PC-3 (cell line): Measurements from ENCODE around the gene UBXN1.

Source experiments
- CTCF ChIP-seq: fragments of 300-600 bp; sonication (generic); conservative IDR thresholded peaks from 2 replicates; pipeline ENCODE4 v1.5.1; 2017; ENCODE audit warnings: antibody characterized with exemption, low read depth, mild to moderate bottlenecking, low read length
- EZH2 ChIP-seq: fragments of 300-600 bp; sonication (generic); IDR thresholded peaks from one replicate; pipeline ENCODE4 v1.6.1; 2017; ENCODE audit warnings: antibody characterized with exemption, mild to moderate bottlenecking, low read length; ENCODE audit not compliant: unreplicated experiment
- EZH2phosphoT487 ChIP-seq: fragments of 300-600 bp; sonication (generic); IDR thresholded peaks from 2 replicates; pipeline ENCODE4 v1.6.1; 2018; ENCODE audit warnings: mild to moderate bottlenecking, antibody characterized with exemption, low read length, borderline replicate concordance

GRCh38 chr11:62716816-62717215 lies 37.9 kb upstream of the UBXN1 start:
- TF ChIP-seq CTCF (no peak), EZH2 (no peak), EZH2phosphoT487 (no peak)
